ENCODE measurements around the gene SHISAL1.
"Not testable (repeated sequence)": the region's sequence is repeated elsewhere in the genome, so short reads cannot be mapped to it uniquely, and the experiment has no call there.

SHISAL1 gene

GRCh38 chr22:44261164-44261860, 51.4 kb downstream of the SHISAL1 start:
- no peak for DNase-seq (ENCODE audit: low read depth in 2 of 2)

- no peak for DNase-seq (ENCODE audit: low read depth in 2 of 2)
Measured at GRCh38 chr22:44260216-44261035, 52.3 kb downstream of the SHISAL1 start.

DNA sequence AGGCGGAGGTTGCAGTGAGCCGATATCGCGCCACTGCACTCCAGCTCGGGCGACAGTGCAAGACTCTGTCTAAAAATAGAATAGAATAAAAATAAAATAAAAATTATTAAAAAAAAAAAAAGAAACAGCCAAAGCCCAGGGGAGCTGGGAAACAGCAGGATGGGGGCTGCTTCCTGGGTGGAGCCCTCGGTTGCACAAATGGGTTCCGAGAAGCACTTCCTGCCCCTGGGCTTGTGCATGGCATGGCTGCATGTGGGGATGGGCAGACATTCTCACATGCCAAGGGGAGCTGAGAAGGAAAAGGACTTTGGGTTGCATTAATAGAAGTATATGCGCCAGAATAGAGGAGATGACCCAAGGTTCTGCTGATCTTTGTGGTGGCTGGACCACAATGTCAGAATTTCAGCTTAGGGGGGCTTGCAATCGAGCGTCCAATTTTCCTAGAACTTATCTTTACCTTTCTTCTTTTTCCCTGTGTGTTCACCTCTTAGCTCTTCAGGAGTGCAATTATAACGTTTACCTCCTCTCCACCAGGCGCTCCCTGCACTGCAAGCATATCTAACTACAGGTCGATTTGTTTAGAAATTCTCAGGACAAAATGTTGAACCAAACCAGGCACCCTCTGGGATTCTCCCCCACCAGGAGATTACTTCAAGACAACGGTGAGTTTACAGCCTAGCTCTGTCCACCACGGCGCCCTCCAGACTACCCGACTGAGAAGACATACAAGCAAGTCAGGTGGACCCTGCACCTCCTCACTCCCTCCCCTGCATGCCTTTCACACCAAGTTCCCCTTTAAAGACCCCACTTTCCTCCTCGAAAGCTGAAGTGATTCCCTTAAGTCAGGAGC, 53.2 kb downstream of the SHISAL1 start:
- DNase-seq (ENCODE audit: low read depth in 2 of 2), result no peak

DNA sequence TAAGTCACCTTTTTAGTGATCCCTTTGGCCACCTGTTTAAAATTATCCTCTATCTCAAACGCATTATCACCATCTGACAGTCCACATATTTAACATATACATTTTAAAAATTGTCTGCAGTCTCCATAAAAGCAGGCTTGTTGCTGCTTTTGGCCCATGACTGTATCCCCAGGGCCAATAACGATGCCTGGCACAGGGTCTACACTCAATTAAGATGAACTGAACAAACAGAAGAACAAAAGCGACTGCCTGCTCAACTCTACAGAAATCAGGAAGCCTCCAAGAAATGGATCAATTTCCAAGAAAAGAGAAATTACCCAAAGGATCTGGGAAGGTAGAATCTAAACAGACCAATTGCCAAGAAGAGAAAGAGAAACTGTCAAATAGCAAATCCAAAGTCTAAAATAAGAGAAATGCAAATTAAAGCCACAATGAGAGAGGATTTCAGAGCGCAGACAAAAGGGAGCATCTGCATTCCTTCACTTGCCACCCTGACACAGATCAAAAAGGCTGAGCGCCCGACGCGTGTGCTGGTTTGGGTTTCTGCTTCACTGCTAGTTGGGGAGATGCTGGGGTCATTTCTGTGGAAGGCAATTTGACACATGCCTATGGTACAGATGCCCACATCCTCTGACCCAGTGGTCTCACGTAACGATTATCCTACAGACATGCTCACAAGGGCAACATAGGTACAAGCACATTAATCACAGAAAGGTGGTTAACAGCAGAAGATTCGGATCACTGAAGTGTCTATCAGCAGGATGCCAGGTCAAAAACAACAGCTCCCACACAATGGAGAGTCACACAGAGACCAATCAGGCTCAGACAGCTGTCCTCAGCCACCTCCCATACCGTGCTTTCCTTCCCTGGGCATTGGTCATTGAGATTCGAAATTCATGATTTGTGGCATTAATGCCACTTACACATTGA, 55.9 kb downstream of the SHISAL1 start:
- DNase-seq (ENCODE audit: low read depth in 2 of 2), result no peak

GRCh38 chr22:44256085-44256484, 56.7 kb downstream of the SHISAL1 start:
- DNase-seq (ENCODE audit: low read depth in 2 of 2), result no peak

- DNase-seq (ENCODE audit: low read depth in 2 of 2), result no peak
Measured at GRCh38 chr22:44254811-44255210, 57.9 kb downstream of the SHISAL1 start.

GRCh38 chr22:44249376-44250147, 63.2 kb downstream of the SHISAL1 start:
- no peak for DNase-seq (ENCODE audit: low read depth in 2 of 2)

- no peak for DNase-seq (ENCODE audit: low read depth in 2 of 2)
Measured at GRCh38 chr22:44248926-44249325, 63.8 kb downstream of the SHISAL1 start.

DNA sequence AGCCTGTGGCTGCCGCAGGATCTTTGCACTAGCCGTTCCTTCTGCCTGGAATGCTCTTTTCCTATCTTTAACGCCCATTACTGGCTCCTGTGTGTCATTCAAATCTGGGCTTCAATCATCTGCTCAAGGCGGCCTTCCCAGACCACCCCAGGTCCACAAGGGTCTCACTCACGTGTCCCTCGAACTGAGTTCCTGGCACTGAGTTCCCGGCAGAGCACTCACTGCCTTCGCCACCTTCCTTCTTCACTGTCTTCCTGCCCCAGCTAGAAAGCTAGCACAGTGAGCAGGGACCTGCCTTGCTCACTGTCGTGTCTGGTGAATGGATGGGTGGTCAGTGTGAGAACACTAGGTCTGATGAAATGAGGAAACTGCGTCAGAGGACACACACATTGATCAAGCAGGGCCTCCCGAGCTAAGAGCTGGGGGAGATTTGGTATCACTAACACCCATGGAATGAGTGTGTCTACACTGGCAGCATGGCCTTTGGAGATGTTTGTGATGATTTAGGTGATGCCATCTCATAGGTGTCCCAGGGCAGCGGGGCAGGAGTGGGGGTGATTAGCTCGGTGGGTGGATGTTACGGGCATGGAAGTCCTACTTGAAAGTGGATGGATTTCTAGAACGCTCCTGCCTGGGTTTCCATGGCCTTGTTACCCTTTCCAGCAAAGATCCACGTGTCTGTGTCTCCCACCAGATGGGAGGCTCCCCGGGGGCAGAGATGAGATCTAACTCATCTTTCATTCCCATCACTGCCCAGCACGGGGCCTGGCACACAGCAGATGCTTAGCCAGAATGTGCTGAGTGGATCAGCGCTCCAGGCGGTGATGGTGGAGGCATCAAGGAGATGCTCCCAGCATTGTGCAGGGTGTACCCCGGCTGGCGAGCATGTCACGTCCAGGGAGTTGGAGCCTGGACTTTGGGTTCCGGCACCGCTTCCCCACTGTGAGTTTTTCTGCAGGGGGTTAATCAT, 64.5 kb downstream of the SHISAL1 start:
- no peak for DNase-seq (ENCODE audit: low read depth in 2 of 2)

DNA sequence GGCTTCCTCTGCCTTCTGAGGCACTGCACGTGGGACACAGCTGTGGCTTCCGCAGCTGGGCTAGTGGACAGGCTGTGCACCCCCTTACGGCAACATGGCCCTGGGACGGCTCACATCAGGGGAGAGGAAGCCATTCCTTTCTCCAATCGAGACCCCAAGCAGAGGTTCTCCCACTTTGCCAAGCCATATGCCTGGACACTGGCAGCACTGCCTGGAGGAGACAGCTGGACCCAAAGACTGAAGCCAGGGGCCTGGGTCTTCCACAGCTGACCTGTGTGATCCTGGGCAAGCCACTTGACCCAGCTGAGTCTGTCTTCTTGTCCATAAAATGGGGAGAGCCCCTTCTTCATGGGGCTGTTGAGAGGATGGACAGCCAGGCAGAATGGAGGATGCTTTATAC, 65.4 kb downstream of the SHISAL1 start:
- DNase-seq (ENCODE audit: low read depth in 2 of 2), result no peak

GRCh38 chr22:44246615-44247326, 66.0 kb downstream of the SHISAL1 start:
- no peak for DNase-seq (ENCODE audit: low read depth in 2 of 2)

DNA sequence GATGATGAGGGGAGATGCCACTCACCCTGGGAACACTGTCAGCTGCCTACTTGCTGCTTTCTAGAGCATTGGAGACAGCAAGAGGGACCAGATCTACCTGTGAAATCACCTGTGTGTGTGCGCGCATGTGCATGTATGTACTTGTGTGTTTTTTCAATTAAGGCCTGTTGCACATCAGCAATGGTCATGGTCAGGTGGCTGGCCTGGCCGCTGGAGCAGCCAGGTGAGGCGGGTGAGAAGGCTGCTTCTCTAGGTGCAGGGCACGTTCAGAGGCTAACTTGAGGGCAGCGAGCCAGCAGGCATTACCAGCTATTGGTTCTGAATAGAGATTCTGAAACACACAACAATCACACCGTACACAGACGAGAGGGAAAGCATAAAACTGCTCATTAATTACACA, 66.9 kb downstream of the SHISAL1 start:
- DNase-seq (ENCODE audit: low read depth in 2 of 2), result no peak

GRCh38 chr22:44245438-44245837, 67.3 kb downstream of the SHISAL1 start:
- no peak for DNase-seq (ENCODE audit: low read depth in 2 of 2)

DNA sequence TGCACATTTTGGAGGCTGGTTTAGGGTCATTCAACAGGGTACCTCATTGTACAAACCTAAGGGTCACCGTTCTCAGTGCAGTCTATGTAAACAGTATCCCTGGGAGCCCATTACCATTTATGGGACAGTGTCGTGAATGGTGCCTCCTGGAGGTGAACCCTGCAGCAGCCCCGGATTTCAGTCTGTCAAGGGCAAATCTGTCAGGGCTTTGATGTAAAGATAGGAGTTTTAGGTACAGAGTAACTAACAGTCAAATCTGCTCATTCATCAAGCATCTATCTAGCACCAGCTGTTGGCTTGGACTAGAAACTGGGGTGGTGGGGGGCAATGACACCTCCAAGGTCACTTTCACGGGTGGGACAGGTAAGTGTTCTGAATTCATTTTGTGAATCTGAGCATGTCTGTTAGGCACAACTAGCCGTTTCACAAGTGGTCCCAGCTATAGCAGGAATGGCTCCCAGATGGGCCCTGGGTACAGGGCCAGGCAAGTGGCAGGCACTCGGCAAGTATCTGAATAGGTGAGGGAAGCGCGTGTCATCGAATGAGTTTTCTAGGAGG, 68.4 kb downstream of the SHISAL1 start:
- DNase-seq (ENCODE audit: low read depth in 2 of 2), result no peak

DNA sequence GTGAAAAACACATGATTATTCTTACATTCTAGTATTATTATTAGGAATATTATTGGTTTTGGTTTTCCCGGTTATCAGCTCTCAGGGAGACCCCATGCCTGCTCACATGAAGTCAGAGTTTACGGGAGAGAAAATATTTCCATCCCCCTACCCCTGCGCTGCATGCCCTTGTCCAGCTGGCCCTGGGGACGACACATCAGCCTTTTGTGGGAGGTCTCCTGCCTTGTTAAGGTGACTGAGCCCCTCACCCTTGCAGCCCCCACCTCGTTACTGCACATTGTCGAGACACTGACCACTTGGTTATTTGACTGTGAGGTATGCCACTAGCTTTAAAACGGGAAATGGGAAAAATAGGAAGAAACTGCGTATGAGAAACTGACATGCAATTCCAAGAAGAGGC, 69.0 kb downstream of the SHISAL1 start:
- DNase-seq (ENCODE audit: low read depth in 2 of 2), result no peak

DNA sequence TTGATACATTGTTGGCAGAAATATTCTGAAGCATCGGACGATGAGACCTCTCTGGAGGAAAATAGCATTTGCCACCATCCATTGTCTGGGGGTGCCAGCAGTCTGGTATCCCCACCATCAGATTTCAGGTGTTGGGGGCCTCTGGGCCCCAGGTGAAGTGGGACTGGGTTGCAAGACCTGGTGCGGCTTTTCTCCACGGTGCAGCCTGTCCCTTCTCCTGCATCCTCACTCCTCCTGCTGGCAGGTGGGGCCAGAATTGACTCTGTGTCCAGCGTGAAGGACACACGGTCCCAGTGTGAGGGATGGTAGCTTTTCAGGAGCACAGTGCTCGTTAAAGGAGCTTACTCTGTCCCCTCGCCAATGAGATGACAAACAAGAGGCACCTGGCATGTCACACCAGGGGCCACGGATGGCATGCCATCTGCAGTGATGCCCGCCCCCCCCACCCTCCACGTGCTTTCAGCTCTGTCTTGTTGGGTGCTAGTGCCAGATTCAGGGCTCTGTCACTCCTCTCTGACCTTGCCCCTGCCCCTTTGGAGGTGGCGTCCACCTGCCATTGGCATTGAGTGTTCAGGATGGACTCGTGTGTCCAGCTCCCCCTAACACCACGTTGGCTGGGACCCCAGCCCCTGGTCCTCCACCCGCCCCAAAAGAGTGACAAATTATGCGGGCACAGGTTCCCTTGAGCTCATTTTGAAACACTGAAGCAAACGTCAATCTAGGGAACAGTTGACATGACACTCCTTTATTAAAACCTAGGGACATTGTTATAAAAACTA, 69.6 kb downstream of the SHISAL1 start:
- no peak for DNase-seq (ENCODE audit: low read depth in 2 of 2)

DNA sequence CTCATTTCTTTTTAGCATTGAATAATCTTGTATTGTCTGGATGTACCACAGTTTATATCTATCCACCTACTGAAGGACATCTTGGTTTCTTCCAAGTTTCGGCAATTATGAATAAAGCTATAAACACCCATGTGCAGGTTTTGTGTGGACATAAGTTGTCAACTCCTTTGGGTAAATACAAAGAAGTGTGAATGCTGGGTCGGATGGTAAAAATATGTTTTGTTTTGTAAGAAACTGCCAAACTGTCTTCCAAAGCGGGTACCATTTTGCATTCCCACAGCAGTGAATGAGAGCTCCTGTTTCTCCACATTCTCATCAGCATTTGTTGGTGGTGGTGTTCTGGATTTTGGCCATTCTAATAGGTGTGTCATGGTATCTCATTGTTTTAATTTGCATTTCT, 71.6 kb downstream of the SHISAL1 start:
- DNase-seq (ENCODE audit: low read depth in 2 of 2), result not testable (repeated sequence)

DNA sequence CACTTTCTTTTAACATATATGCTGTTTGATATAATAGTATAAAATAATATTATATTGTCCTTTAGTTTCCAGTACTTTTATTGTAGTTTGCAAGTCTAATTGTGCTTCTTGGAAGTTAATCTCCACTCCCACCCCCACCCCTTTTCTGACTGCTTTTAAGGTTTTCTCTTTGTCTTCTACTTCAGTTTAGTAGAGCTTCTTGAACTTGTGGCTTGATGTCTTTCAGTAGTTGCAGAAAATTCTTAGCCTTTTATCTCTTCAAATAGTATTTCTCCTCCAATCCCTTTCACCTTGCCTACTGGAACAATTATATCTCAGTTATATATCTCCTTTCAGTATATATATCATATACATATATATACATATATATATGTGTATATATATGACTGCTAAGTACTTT, 75.5 kb downstream of the SHISAL1 start:
- DNase-seq (ENCODE audit: low read depth in 2 of 2), result no peak
